PC-3 (cell line): Measurements from ENCODE around the gene IFFO2. TPM values are rescaled to one million over a fixed set of nuclear protein-coding genes. Genes with fewer than 3 reads are reported as not detected.

ENCODE experiments used
- microRNA-seq: library from miRNA; unstranded; fragments of <30 nt; microRNA quantifications from one replicate; pipeline ENCODE4 v1.1.0, GENCODE V29; 2020; ENCODE audit not compliant: unreplicated experiment
- total RNA-seq: library from RNA; depleted of rRNA; stranded (reverse); fragments of >200 nt; gene quantifications from 2 replicates; pipeline ENCODE4 v1.2.3, GENCODE V29; 2014; rRNA removed

IFFO2 gene
- total RNA-seq, 1 experiment from 2014 or later: 30.7 TPM

Small RNAs within 50 kb of the gene (microRNA-seq; reads per million reads assigned to microRNA genes)
- not detected for gene MIR1290
- gene MIR4695: 0.75 reads per million

Other genes starting within 250 kb of the IFFO2 start
- not detected in 2 replicates for gene TAS1R2, start 97.0 kb downstream of the IFFO2 start, total RNA-seq
- 18.1 and 24.9 TPM in 2 replicates for gene ALDH4A1, start 54.1 kb downstream of the IFFO2 start, total RNA-seq